ENCODE measurements around the gene PLAU. TPM values are rescaled to one million over a fixed set of nuclear protein-coding genes. Genes with fewer than 3 reads are reported as not detected.

The PLAU gene
- total and polyA plus RNA-seq, 9 of the 15 experiments (the other 6 are each of a cell fraction or from before 2014, with no cell fraction given): 2.1 to 16.9 (median 3.3) TPM

DNA sequence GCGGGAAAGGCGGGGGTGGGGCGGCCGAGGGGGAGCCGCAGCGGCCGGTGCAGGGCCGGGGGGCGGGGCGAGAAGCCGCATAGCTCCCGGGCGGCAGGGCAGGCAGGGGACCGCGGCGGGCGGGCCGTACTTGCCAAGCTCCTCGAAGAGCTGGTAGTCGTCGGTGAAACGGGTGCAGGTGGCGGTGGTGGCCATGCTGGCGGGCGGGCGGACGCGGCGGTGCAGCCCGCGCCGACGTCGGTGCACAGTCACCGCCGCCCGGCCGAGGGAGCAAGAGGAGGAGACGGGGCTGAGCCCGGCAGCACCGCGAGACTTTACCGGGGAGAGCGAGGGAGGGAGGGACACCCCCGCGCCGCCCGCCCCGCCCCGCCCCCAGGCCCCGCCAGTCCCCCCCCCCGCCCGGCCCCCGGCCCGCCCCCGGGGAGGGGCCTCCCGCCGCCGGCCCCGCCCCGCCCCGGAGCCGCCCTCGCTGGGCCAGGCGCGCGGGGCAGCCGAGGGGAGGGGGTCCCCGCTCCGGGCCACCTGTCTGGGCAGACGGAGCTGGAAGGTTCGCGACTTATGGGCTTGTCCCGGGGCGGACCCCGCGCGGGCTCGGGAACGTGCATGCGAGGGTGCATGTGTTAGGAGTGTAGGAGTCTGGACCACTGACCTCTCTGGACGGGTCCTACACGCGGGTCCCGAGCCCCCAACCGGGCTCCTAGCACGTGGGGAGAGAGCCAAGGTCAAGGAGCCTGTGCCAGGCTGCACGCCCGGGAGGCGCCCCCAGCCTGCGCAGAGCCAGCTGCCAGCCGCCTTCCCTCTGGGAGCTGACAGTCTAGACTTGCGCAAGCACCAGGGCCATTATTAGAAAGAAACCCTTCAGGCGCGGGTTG, 36.4 kb upstream of the PLAU start, which contains the start of gene CAMK2G (continued):
- TF ChIP-seq, protein P1, sequence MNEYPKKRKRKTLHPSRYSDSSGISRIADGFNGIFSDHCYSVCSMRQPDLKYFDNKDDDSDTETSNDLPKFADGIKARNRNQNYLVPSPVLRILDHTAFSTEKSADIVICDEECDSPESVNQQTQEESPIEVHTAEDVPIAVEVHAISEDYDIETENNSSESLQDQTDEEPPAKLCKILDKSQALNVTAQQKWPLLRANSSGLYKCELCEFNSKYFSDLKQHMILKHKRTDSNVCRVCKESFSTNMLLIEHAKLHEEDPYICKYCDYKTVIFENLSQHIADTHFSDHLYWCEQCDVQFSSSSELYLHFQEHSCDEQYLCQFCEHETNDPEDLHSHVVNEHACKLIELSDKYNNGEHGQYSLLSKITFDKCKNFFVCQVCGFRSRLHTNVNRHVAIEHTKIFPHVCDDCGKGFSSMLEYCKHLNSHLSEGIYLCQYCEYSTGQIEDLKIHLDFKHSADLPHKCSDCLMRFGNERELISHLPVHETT (CRISPR knock-in tag; conservative IDR thresholded peaks at IDR 0.05 in 1 of 2, IDR thresholded peaks at IDR 0.05 in 1 of 2): peak in 1 of 2 experiments; percentile 84; a peak in 2 of 4 replicates
- peak; percentile 78; the same call in 1 of the 2 replicates for TF ChIP-seq KAT7 (CRISPR knock-in tag; IDR thresholded peaks at IDR 0.05; ENCODE audit: borderline replicate concordance)
- TF ChIP-seq ZNF77 (CRISPR knock-in tag; IDR thresholded peaks at IDR 0.05): no peak
- TF ChIP-seq GABPB2 (CRISPR knock-in tag; conservative IDR thresholded peaks at IDR 0.05): no peak
- TF ChIP-seq NRF1 (conservative IDR thresholded peaks at IDR 0.05 in 1 of 2, IDR thresholded peaks at IDR 0.05 in 1 of 2): peak; percentile 45 to 55
- TF ChIP-seq DMBX1 (CRISPR knock-in tag; IDR thresholded peaks at IDR 0.05; ENCODE audit: borderline replicate concordance): 0 out of 2 replicates have a peak, but pooled peaks have one; percentile 23
- TF ChIP-seq ZBTB7A (IDR thresholded peaks at IDR 0.05; ENCODE audit: borderline replicate concordance, control insufficient read depth, low read depth, low read length): peak; percentile 61; the same call in 1 of the 2 replicates
- peak; percentile 81 for TF ChIP-seq POLR2A (conservative IDR thresholded peaks at IDR 0.05)
- peak; percentile 87 for TF ChIP-seq TRIM28 (IDR thresholded peaks at IDR 0.05)
- TF ChIP-seq ESRRA (IDR thresholded peaks at IDR 0.05; ENCODE audit: borderline replicate concordance, low read depth): peak; percentile 60
- TF ChIP-seq, protein P2, sequence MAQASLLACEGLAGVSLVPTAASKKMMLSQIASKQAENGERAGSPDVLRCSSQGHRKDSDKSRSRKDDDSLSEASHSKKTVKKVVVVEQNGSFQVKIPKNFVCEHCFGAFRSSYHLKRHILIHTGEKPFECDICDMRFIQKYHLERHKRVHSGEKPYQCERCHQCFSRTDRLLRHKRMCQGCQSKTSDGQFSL (CRISPR knock-in tag; IDR thresholded peaks at IDR 0.05): no peak
- TF ChIP-seq, protein P2 (tag; IDR thresholded peaks at IDR 0.05): peak in 1 of 2 experiments; percentile 19; a peak in 2 of 4 replicates
- TF ChIP-seq POLR2AphosphoS5 (IDR thresholded peaks at IDR 0.05; ENCODE audit: control insufficient read depth, insufficient read depth, low read depth, low read length): peak; percentile 58; the same call in 1 of the 2 replicates
- TF ChIP-seq, protein P3, sequence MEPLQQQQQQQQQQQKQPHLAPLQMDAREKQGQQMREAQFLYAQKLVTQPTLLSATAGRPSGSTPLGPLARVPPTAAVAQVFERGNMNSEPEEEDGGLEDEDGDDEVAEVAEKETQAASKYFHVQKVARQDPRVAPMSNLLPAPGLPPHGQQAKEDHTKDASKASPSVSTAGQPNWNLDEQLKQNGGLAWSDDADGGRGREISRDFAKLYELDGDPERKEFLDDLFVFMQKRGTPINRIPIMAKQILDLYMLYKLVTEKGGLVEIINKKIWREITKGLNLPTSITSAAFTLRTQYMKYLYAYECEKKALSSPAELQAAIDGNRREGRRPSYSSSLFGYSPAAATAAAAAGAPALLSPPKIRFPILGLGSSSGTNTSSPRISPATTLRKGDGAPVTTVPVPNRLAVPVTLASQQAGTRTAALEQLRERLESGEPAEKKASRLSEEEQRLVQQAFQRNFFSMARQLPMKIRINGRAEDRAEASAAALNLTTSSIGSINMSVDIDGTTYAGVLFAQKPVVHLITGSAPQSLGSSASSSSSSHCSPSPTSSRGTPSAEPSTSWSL (CRISPR knock-in tag; IDR thresholded peaks at IDR 0.05; ENCODE audit: borderline replicate concordance): no peak
- TF ChIP-seq ZNF263 (CRISPR knock-in tag; IDR thresholded peaks at IDR 0.05; ENCODE audit: borderline replicate concordance): 0 out of 2 replicates have a peak, but pooled peaks have one; percentile 42
- TF ChIP-seq XRCC5 (IDR thresholded peaks at IDR 0.05; ENCODE audit: low read depth, low read length): 0 out of 2 replicates have a peak, but pooled peaks have one; percentile 29
- peak; percentile 25 for TF ChIP-seq PHF20 (IDR thresholded peaks at IDR 0.05; ENCODE audit: partially characterized antibody)
- TF ChIP-seq ZFX (CRISPR knock-in tag; IDR thresholded peaks at IDR 0.05): peak; percentile 33; the same call in 1 of the 2 replicates
- no peak for TF ChIP-seq PURB (CRISPR knock-in tag; IDR thresholded peaks at IDR 0.05; ENCODE audit: low read depth)
- peak; percentile 74 for TF ChIP-seq NFE2 (IDR thresholded peaks at IDR 0.05; ENCODE audit: low read depth)
- TF ChIP-seq TAL1 (IDR thresholded peaks at IDR 0.05): no peak
- peak; percentile 94 for TF ChIP-seq CHD2 (IDR thresholded peaks at IDR 0.05; ENCODE audit: low read depth, low read length)
- TF ChIP-seq RCOR1 (IDR thresholded peaks at IDR 0.05; ENCODE audit: borderline replicate concordance in 1 of 2, low read depth in 2 of 2, low read length in 2 of 2): peak in 1 of 2 experiments; percentile 10; a peak in 1 of 4 replicates

Data from K562 (cell line).